ENCODE results near the gene DIS3.
"Not testable (repeated sequence)": the region's sequence is repeated elsewhere in the genome, so short reads cannot be mapped to it uniquely, and the experiment has no call there.

DIS3 gene

GRCh38 chr13:72737033-72737432 is 44.7 kb downstream of the DIS3 start:
- H3K9me3 ChIP-seq (ENCODE audit: insufficient read depth, low read depth, low read length), result no peaks in the 10 kb centered on the region
- no peaks in the 10 kb centered on the region for H3K4me1 ChIP-seq (ENCODE audit: insufficient read depth, low read length)
- H3K9ac ChIP-seq (ENCODE audit: low read depth, low read length), result no peak overlapping the region
- H3K36me3 ChIP-seq (ENCODE audit: insufficient read depth, low read length), result peaks cover 95% of the 10 kb centered on the region
- H3K4me3 ChIP-seq (ENCODE audit: low read length), result no peak overlapping the region
- H3K27ac ChIP-seq (ENCODE audit: low read depth, low read length), result no peak overlapping the region
- no peaks in the 10 kb centered on the region for H3K27me3 ChIP-seq (ENCODE audit: insufficient read depth, low read length)
- 94% methylated on average over 3 of the region's 3 CpGs for WGBS

DNA sequence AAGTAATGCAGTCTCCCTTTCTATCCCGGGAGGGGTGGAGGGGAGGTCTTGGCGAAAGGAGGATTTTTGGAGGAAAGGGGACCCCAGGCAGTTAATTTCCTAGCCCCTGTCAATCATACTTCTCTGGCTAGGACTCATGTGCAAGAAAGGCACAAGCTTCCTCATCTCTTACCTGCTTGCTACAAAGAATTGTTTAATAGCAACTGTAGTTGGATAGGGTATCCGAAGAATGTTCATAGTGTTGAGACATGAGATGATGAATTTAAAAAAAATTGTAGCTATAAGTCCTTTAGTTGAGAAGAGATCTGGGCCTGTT is 53.5 kb downstream of the DIS3 start:
- WGBS, result 16% methylated on average over 3 of the region's 3 CpGs
- 0 out of 2 replicates have a peak overlapping the region, but pooled peaks have one; percentile 19 for H3K27ac ChIP-seq (ENCODE audit: low read depth, low read length)

GRCh38 chr13:72727417-72728289 is 54.0 kb downstream of the DIS3 start, which contains the start of the genes BORA and MZT1:
Gene BORA, plus strand, starts transcription at chr13:72727923. Its CDS starts 1,018 bp downstream, at chr13:72728941.
Gene MZT1, minus strand, starts transcription at chr13:72727629. Its CDS starts 27 bp downstream, at chr13:72727602.
- H3K27ac ChIP-seq (ENCODE audit: low read depth, low read length), result peak within 1 kb of the TSS; percentile 85; the same call in 1 of the 2 replicates
- H3K27me3 ChIP-seq (ENCODE audit: insufficient read depth, low read length), result no peaks in the 10 kb centered on the region
- H3K9ac ChIP-seq (ENCODE audit: low read depth, low read length), result peak within 1 kb of the TSS; percentile 90
- peaks cover 38% of the 10 kb centered on the region for H3K36me3 ChIP-seq (ENCODE audit: insufficient read depth, low read length)
- H3K4me1 ChIP-seq (ENCODE audit: insufficient read depth, low read length), result peaks cover 8% of the 10 kb centered on the region
- under 1% methylated on average over 71 of the region's 71 CpGs for whole genome bisulfite sequencing
- peak within 1 kb of the TSS; percentile 94 for H3K4me3 ChIP-seq (ENCODE audit: low read length)
- no peaks in the 10 kb centered on the region for H3K9me3 ChIP-seq (ENCODE audit: insufficient read depth, low read depth, low read length)

More for the DNA sequence above, 53.5 kb downstream of the DIS3 start:
- Histone ChIP-seq H3K4me3 (ENCODE audit: low read length) (peak overlapping the region; percentile 94), H3K9ac (ENCODE audit: low read depth, low read length) (peak overlapping the region; percentile 79), H3K9me3 (ENCODE audit: insufficient read depth, low read depth, low read length) (no peaks in the 10 kb centered on the region), H3K36me3 (ENCODE audit: insufficient read depth, low read length) (peaks cover 44% of the 10 kb centered on the region), H3K27me3 (ENCODE audit: insufficient read depth, low read length) (no peaks in the 10 kb centered on the region), H3K4me1 (ENCODE audit: insufficient read depth, low read length) (peaks cover 8% of the 10 kb centered on the region)

- H3K27ac ChIP-seq (ENCODE audit: low read depth, low read length), result peak overlapping the region; percentile 85; the same call in 1 of the 2 replicates
- WGBS, result 3% methylated on average over 49 of the region's 49 CpGs
These were observed 54.8 kb downstream of the DIS3 start for GRCh38 chr13:72726726-72727416.

GRCh38 chr13:72726185-72726584 is 55.5 kb downstream of the DIS3 start:
- H3K9me3 ChIP-seq (ENCODE audit: insufficient read depth, low read depth, low read length); H3K27me3 ChIP-seq (ENCODE audit: insufficient read depth, low read length); H3K9ac ChIP-seq (ENCODE audit: low read depth, low read length); H3K27ac ChIP-seq (ENCODE audit: low read depth, low read length); H3K4me1 ChIP-seq (ENCODE audit: insufficient read depth, low read length): not testable (repeated sequence)
- Histone ChIP-seq H3K36me3 (ENCODE audit: insufficient read depth, low read length) (peaks cover 25% of the 10 kb centered on the region), H3K4me3 (ENCODE audit: low read length) (peak overlapping the region; percentile 94)
- WGBS, result 91% methylated on average over 13 of the region's 15 CpGs

More at GRCh38 chr13:72726726-72727416, 54.8 kb downstream of the DIS3 start:
- Histone ChIP-seq H3K36me3 (ENCODE audit: insufficient read depth, low read length) (peaks cover 32% of the 10 kb centered on the region), H3K4me1 (ENCODE audit: insufficient read depth, low read length) (peaks cover 8% of the 10 kb centered on the region), H3K9ac (ENCODE audit: low read depth, low read length) (peak overlapping the region; percentile 90), H3K27me3 (ENCODE audit: insufficient read depth, low read length) (no peaks in the 10 kb centered on the region), H3K4me3 (ENCODE audit: low read length) (peak overlapping the region; percentile 94), H3K9me3 (ENCODE audit: insufficient read depth, low read depth, low read length) (no peaks in the 10 kb centered on the region)

GRCh38 chr13:72716776-72717175 is 64.9 kb downstream of the DIS3 start:
- H3K27me3 ChIP-seq (ENCODE audit: insufficient read depth, low read length), result no peaks in the 10 kb centered on the region
- peaks cover 69% of the 10 kb centered on the region for H3K36me3 ChIP-seq (ENCODE audit: insufficient read depth, low read length)
- H3K4me3 ChIP-seq (ENCODE audit: low read length), result no peak overlapping the region
- H3K4me1 ChIP-seq (ENCODE audit: insufficient read depth, low read length), result no peaks in the 10 kb centered on the region
- H3K9ac ChIP-seq (ENCODE audit: low read depth, low read length), result no peak overlapping the region
- no peak overlapping the region for H3K27ac ChIP-seq (ENCODE audit: low read depth, low read length)
- peaks cover 4% of the 10 kb centered on the region for H3K9me3 ChIP-seq (ENCODE audit: insufficient read depth, low read depth, low read length)
- 62% methylated on average over 3 of the region's 3 CpGs for WGBS

Measured in HUES64 (cell line).